GM21723 (cell line): ENCODE data around the gene SRRM5.
"Not testable (repeated sequence)": the region's sequence is repeated elsewhere in the genome, so short reads cannot be mapped to it uniquely, and the experiment has no call there.

Source experiments
- ATAC-seq: cut with Tn5 transposase; IDR thresholded peaks from one replicate; pipeline ENCODE4 v1.9.1; 2021; ENCODE audit warnings: mild to moderate bottlenecking, moderate library complexity; ENCODE audit not compliant: unreplicated experiment

The SRRM5 gene

GRCh38 chr19:43636121-43636683, 24.3 kb downstream of the SRRM5 start:
- ATAC-seq: no peak

GRCh38 chr19:43638214-43638994, 26.5 kb downstream of the SRRM5 start:
- ATAC-seq: no peak

GRCh38 chr19:43638995-43639518, 27.2 kb downstream of the SRRM5 start:
- ATAC-seq: no peak

- no peak for ATAC-seq
Measured at GRCh38 chr19:43639519-43640423, 27.9 kb downstream of the SRRM5 start, which contains the start of gene CADM4. TSS of gene CADM4 (minus strand) at chr19:43639850. CDS start at chr19:43639790, 60 bp downstream.

GRCh38 chr19:43640424-43640757, 28.5 kb downstream of the SRRM5 start:
- no peak for ATAC-seq

GRCh38 chr19:43641333-43641732, 29.4 kb downstream of the SRRM5 start:
- no peak for ATAC-seq

GRCh38 chr19:43642531-43642930, 30.6 kb downstream of the SRRM5 start:
- no peak for ATAC-seq

- no peak for ATAC-seq
Measured at GRCh38 chr19:43643326-43643725, 31.4 kb downstream of the SRRM5 start.

GRCh38 chr19:43644181-43644580, 32.3 kb downstream of the SRRM5 start:
- ATAC-seq: no peak

GRCh38 chr19:43648633-43649032, 36.7 kb downstream of the SRRM5 start:
- ATAC-seq: no peak

- no peak for ATAC-seq
Measured at GRCh38 chr19:43649514-43649913, 37.6 kb downstream of the SRRM5 start.

- ATAC-seq: not testable (repeated sequence)
Measured at GRCh38 chr19:43650276-43650675, 38.4 kb downstream of the SRRM5 start.

GRCh38 chr19:43651758-43652545, 40.1 kb downstream of the SRRM5 start:
- ATAC-seq: no peak

- no peak for ATAC-seq
Measured at GRCh38 chr19:43652546-43652874, 40.6 kb downstream of the SRRM5 start.

GRCh38 chr19:43656436-43656835, 44.5 kb downstream of the SRRM5 start:
- no peak for ATAC-seq

- ATAC-seq: no peak
Measured at GRCh38 chr19:43658001-43658400, 46.1 kb downstream of the SRRM5 start.

GRCh38 chr19:43658494-43658893, 46.6 kb downstream of the SRRM5 start:
- no peak for ATAC-seq

- ATAC-seq: no peak
Measured at GRCh38 chr19:43660301-43660970, 48.5 kb downstream of the SRRM5 start.

GRCh38 chr19:43660971-43661360, 49.1 kb downstream of the SRRM5 start:
- no peak for ATAC-seq

GRCh38 chr19:43662487-43662886, 50.6 kb downstream of the SRRM5 start:
- no peak for ATAC-seq
